Fibroblast of skin of right quadriceps (primary cell): ENCODE results near the gene GIPC2.
"Not testable (repeated sequence)": the region's sequence is repeated elsewhere in the genome, so short reads cannot be mapped to it uniquely, and the experiment has no call there.

Experiments used
- DNase-seq: peaks from one replicate; pipeline ENCODE4 v3.0.0-alpha.2; 2013

The GIPC2 gene

DNA sequence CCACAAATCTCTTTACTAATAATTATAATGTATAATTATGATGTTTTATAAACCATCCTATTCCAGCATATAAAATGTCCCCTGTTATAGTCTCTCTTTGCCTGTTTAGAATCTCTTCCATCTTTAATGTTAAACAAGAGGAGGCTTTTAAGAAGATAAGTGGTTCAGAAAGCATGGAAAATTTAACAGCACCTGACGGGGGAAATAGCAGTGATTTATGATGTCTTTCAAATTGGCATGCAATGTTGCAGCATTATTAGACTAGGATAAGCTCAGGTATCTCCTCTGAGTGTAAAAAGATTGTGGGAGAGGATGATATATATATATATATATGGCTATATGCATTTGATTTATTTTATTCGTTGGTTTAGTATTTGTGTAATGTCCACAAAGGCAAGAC is 24.4 kb downstream of the GIPC2 start:
- no peak for DNase-seq

DNA sequence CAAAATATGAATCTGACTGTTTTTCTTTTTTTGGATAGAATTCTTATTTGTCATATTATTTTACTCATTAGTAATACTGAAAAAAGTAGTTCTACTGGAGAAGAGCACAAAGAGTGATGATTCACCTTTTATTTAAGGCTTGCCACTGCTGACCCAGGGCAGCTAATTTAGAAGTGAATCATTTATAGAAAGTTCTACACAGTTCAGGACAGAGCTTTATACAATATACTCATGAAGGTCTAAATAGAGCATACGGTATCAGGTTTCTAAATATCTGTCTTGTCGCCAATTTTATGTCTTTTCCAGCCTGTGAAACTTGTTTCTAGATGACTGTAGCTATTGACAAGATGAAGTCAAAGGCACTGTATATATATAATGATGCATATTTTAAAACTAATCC is 25.0 kb downstream of the GIPC2 start:
- DNase-seq, result peak; percentile 91

DNA sequence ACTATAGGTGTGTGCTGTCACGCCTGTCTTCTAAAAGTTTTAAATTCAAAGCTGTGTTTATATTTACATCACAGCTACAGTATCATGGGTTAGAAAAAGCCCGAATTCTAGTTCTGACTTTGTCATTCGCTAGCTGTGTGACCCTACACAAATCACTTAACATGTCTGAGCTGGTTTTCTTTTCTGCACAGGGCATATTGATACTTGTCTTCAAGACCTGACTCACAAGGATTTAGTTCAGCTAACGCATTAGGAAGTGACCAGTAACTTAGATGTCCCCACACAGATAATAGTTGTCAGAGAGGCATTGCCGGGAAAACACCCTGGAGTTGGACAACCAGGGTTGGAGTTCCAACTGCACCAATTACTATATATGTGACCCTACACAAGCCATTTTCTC is 25.9 kb downstream of the GIPC2 start:
- no peak for DNase-seq

DNA sequence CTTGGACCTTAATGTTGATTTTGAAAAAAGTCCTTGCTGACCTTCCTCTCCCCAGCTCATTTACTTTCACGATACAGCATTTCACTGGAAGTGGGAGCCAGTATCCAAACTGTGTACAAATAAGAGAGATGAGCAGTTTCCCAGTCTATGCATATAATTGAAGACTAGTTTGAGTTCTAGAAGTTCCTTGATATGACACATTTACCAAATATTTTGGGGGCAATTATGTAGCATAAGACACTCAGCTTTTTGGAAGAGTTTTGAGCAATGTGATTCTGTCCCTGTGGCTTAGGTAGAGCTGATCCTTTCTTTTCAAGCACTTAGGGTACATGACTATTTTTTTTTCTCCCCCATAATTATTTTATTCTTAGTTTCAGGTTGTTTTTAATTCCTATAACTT is 26.4 kb downstream of the GIPC2 start:
- DNase-seq, result peak; percentile 43

DNA sequence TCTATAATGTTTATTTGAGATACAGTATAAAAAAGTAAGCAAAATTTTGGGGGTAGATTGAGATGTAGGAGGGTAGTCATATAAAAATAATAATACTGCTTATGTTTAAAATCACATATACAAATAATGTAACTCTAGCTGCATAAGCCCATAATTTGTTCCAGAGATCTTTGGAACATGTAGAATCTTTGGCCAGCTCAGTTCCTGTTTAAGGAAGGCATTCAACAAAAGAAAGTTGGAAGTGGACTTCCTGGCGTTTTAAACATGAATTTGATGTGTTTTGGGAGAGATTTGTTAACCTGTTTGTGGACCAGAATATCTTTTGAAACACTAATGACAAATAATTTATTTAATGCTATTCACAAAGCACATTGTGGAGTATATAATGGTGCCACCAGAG is 27.7 kb downstream of the GIPC2 start:
- no peak for DNase-seq

DNA sequence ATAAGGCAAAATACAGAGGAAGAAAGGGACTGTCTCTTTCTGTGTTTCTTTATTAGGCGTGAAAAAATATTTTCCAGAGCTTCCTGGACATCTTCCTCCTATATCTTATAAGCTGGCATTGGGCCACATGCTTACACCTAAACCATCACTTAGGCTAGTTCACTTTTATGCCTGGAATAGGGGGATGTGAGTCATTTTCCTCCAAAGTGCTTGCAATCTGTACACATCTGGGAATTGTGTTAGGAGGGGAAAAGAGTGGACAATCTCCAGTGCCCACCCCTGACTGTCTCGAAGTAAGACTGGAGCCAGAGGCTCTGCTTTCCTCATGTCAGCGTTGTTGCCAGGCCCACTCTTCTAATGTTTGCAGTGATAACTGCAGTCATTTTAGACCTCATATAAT is 29.9 kb downstream of the GIPC2 start:
- DNase-seq, result peak; percentile 50

DNA sequence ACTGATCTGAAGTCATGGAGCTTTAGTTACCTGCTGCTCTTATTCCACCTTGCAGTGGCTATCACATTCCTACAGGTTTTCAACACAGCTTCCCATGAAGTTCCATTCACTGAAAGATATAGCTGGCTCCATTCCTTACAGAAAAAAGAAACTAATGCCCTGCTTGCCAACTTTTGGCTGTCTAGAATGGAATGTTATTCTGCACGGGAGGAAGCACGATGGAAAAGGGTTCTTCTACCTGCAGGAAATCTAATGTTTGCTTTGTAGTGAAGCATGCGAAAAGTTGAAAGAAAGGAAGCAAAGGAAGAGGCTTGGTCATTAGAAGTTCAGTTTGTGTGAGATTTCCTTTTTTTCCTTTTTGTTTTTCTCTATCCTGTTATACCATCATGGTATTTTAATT is 32.6 kb downstream of the GIPC2 start:
- no peak for DNase-seq

DNA sequence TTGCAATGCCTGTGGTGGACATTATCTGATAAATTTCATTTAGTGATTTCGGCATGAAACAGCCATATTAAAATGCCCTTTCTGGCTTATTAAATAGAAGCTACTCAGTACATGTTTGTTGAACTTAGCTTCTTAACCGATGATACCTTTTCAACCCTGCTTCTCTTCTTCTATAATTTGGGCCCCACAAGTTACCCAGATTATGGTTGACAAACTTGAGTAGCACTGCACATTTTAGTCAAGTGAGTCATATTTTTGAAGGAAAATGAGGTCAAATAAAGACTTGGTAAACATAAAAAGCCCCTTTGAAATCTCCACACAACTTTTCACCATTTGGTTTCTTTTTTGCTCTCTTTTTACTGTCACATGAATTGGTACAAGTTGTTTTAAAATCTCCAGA is 33.8 kb downstream of the GIPC2 start:
- DNase-seq, result peak; percentile 55

DNA sequence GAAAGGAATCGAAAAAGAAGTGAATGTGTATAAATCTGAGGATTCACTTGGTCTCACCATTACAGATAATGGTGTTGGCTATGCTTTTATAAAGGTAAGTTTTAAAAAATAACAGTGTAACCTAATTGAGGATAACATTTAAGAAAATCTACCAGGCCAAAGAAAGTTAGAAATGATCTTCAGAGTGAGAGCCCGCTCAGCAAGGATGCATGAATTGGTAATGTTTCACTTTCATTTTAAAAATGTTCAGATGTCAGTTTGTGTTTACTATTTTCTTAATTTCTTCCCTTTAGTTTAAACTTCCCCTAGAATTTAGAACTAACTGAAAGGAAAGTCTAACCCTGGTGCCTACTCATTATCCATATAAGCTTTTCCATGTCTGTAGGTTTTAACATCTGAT is 35.0 kb downstream of the GIPC2 start:
- no peak for DNase-seq

DNA sequence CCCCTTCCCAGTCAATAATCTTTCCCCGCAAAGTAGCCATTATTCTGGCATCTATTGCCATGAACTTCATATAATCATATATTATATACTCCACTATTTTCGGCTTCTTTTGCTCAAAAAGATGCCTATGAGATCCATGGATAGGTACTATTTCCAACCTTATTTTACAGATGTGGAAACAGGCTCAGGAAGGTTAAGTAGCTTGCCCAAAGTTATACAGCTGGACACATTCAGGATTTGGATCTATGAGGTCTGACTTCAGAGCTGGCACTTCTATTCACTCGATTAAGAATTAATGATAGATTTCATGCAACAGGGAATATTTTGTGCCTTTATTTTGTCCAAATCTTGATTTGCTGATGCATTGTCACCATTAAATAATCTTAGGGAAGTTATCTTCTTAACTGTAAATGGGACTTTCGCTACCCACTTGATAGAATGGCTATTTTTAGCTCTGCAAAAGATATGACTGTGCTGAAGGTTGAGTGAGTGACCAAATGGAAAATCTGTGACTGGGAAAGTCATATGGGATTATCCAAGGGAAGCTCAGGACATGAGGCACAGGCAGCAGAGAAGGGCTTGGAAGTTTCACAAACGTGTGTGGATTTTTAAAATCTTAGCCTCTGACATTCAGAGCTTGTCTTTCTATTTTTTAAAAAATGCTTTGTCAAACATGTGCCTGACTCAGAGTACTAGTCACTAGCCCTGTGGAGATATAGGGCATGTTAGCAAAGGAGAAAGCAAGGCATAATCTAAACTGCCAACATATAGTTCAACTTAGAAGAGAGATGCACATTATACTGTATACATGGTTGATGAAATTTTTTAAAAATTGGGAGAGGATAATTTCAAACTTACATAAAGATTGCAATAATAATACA is 36.5 kb downstream of the GIPC2 start:
- peak; percentile 33 for DNase-seq

DNA sequence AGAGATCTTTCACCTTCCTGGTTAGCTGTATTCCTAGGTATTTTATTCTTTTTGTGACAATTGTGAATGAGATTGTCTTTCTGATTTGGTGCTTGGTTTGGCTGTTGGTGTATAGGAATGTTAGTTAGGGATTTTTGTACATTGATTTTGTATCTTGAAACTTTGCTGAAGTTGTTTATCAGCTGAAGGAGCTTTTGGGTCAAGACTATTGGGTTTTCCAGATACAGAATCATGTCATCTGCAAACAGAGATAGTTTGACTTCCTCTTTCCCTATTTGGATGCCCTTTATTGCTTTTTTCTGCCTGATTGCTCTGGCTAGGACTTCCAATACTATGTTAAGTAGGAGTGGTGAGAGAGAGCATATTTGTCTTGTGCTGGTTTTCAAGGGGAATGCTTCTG is 38.9 kb downstream of the GIPC2 start:
- not testable (repeated sequence) for DNase-seq

DNA sequence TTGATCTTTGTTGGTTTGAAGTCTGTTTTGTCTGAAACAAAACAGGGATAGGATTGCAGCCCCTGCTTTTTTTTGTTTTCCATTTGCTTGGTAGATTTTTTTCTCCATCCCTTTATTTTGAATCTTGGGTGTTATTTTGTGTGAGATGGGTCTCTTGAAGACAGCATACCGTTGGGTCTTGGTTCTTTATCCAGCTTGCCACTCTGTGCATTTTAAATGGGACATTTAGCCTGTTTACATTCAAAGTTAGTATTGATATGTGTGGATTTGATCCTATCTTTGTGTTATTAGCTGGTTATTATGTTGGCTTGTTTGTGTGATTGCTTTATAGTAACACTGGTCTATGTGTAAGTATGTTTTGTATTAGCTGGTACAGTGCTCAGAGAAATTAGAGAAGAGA is 40.9 kb downstream of the GIPC2 start:
- DNase-seq, result no peak

DNA sequence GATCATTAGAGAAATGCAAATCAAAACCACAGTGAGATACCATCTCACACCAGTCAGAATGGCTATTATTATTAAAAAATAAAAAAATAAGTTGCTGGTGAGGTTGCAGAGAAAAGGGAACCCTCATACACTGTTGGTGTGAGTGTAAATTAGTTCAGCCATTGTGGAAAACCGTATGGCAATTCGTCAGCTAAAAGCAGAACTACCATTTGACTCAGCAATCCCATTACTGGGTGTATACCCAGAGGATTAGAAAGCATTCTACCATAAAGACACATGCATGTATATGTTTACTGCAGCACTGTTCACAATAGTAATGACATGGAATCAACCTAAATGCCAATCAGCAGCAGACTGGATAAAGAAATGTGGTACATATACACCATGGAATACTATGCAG is 42.2 kb downstream of the GIPC2 start:
- DNase-seq, result no peak

DNA sequence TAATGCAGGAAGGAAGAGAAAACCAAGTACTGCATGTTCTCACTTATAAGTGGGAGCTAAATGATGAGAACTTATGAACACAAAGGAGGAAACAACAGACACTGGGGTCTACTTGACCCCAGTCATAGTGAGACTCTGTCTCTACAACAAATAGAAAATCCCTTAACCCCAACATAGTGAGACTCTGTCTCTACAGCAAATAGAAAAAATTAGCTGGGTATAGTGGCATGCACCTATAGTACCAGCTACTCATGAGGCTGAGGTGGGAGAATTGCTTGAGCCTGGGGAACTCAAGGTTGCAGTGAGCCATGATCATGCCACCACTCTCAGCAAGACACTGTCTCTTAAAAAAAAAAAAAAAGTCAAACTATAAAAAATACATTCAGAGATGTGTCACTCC is 42.7 kb downstream of the GIPC2 start:
- no peak for DNase-seq

DNA sequence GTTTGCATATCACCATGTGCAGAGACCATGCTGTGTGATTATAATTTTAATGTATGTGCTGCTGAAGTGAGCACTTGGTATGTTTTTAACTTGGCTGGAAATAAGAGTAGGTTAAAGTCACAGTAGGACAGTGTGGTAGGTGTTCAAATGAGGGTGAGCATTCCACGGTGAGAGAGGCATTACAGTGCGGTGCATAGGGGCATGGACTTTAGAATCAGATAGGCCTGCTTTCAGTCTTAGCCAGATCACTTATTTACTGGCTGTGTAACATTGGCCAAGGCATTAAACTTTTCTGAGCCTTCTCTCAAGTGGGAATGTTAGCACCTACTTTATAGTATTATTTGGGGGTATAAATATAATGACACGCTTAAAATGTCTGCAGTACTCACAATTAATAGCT is 43.2 kb downstream of the GIPC2 start:
- no peak for DNase-seq

DNA sequence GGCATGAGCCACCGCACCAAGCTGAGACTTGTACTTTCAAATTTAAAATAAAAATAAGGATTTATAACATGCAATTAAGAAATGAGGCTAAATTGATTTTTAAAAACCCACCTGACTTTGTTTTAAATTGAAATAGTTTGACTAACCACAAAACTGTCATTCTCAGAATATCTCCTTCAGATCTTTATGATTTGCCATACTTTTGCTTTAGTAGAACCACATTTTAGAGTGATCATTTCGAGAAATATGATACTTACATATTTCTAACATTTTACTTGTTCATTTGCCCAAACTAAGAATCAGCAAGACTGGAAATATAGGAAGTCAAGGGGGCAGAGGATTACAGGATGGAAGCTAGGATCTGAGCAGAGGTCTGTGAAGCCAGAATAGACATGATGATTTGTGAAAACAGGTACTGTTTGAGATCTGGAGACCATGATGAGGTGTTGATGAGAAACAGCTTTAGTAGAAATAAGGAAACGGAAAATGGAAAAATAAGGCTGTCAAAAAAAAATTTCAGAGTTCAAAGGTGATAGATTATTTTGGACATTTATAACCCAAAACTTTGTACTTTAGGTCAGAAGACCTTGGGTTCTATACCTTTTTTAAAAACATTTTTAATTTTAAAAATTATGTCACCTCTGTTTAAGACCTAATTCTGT is 44.8 kb downstream of the GIPC2 start:
- peak; percentile 49 for DNase-seq

DNA sequence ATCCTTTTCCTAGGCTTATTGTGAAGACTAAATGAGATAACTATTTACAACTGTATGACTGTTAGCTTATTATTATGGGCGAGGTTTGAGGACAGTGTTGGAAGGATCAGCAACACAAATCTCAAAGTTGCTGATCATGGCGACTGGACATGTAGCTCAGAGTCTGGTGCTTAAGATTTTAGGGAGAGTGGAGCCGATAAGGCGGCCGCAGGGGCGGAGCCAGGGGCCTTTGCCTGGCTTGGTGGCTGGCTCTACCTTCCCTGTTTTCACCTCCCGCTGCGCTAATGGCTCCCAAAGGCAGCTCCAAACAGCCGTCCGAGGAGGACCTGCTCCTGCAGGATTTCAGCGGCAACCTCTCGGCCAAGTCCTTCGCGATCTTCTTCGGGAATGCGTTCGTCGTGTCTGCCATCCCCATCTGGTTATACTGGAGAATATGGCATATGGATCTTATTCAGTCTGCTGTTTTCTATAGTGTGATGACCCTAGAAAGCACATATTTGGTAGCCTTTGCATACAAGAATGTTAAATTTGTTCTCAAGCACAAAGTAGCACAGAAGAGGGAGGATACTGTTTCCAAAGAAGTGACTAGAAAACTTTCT is 45.5 kb downstream of the GIPC2 start:
- DNase-seq, result no peak

DNA sequence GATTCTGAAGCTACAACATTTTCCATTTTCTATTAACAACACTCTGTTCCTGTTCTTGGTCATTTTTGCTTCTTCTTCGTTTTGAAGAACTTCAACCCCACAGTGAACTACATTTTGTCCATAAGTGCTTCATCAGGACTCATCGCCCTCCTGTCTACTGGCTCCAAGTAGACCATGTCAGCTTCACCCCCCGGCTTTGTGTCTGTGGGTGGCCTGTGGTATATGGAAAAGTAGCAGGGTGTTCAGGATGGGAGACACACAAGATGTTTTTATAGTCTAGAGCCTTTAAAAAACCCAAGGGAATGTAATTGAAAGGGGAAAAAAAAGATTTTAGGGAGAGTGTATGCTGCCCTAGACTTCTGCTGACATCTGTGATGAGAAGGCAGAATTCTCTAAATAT is 46.1 kb downstream of the GIPC2 start:
- no peak for DNase-seq

DNA sequence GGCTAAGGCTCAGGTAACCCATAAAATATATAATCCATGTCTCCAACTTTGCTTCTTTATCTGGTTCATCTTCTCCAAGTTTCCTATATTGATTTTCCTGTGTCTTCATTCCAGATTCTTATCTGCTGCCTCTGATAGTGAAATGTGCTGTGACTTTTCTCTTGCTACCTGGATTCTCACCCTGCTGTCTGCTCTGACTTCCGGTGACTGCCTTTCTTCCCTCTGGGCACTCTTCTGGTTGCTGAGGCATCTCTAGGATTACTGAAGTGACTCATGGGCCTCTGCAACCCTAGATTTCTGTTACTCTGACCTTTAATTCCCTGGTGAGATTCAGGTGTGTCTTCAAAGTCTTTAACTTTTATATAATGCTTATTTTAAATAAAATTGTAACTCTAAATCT is 46.9 kb downstream of the GIPC2 start:
- no peak for DNase-seq

DNA sequence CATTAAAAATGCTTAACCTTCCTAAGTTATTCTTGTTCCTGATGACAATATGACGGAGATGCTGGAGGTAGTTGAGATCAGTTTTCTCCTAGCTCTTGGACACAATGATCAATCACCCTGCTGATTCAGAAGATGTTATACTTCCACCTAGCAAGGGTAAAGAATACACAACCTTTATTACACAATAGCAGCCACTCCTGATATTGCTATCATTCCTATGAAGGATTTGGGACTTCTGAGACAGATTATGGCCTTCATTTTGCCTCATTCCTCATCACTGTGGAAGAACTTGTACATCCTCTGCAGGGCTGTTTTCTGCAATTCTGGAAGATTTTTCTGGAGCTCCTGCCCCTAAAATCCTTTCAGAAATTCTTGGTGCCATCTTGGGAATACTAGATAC is 47.8 kb downstream of the GIPC2 start:
- no peak for DNase-seq

DNA sequence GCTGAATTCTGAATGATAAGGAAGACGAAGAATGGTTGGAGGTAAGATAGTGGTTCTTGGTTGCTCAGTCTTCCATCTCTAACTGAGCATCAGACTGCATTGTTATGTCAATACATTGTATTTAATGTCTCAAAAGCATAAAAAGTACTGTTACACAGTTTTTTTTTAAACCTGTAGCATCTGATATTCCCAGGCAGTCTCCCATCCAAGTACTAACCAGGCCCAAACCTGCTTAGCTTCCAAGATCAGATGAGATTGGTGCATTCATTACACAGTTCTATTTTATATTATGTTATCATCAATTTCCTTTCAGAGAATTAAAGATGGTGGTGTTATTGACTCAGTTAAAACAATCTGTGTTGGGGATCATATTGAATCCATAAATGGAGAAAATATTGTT is 48.9 kb downstream of the GIPC2 start:
- DNase-seq, result no peak

DNA sequence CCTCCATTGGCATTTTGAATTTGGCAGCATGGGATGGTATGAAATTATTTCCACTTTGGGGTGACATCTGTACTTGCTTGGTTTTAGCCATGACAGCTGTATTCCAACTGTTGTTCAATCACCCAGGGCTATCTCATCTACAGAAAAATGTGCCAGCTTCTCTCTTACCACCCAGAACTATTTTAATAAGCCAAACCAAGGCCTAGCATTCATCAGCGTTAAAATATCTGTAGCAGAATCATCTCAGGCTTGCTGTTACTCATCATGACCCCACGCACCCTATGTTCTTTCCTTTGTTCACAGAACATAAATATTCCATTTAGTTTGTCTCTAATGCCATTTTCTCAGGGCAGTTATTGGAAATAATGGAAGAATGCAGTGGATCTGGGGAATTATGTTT is 49.8 kb downstream of the GIPC2 start:
- DNase-seq, result peak; percentile 77

DNA sequence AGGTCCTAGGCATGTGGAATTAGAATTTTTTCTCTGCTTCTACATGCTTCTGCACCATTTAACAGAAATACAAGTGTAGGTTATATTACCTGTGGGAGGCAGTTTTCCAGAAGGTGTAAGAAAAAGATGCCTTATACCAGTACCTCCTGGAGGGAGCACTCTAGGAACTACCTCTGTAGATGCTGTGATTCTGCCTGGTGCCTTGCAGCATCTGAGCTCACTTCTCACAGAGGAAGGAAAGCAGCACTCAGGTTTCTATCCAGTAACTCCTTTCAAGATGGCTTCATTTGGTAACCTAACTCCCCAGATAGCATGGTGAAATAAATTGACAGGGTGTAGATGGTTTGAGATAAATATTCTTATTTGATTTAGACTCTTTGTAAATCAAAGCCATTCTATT is 50.3 kb downstream of the GIPC2 start:
- DNase-seq, result no peak

DNA sequence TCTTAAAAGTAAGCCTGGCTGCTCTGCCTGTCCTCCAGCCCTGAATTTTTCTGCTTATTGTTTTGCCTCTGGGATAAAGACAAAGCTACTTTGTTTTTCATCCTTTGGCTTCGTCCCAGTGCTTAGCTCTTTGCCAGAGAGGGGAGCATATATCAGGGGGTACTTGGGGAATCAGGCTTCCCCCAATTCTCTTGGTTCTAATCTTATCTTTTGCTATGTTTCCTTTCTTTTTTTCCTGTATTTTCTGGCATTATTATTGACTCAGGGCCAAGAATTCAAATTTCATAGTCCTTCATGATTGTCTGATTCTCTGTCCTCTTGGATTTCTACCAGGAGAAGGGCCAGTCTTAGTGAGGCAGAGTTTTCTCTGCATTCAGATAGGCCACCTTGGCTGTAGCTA is 51.2 kb downstream of the GIPC2 start:
- no peak for DNase-seq
